Activated T-cell treated with anti-CD3 and anti-CD28 coated beads, Interleukin-2, amount 50 U/mL, for 1 hour (primary cell): Measurements from ENCODE around the gene FAM78A.
"Not testable (repeated sequence)": the region's sequence is repeated elsewhere in the genome, so short reads cannot be mapped to it uniquely, and the experiment has no call there.

ENCODE experiments used
- DNase-seq: peaks from one replicate; pipeline ENCODE4 v3.0.0-alpha.2; 2020

Gene FAM78A

GRCh38 chr9:131236161-131236560 is 40.1 kb downstream of the FAM78A start:
- DNase-seq = no peak

GRCh38 chr9:131235480-131235851 is 40.8 kb downstream of the FAM78A start:
- DNase-seq = no peak

GRCh38 chr9:131234799-131235479 is 41.4 kb downstream of the FAM78A start:
- DNase-seq = no peak

GRCh38 chr9:131233995-131234394 is 42.3 kb downstream of the FAM78A start:
- no peak for DNase-seq

- DNase-seq = no peak
Observed at GRCh38 chr9:131233556-131233955, 42.8 kb downstream of the FAM78A start.

GRCh38 chr9:131228988-131229387 is 47.3 kb downstream of the FAM78A start:
- no peak for DNase-seq

- DNase-seq = no peak
Observed at GRCh38 chr9:131227959-131228460, 48.3 kb downstream of the FAM78A start.

- DNase-seq = no peak
Observed at GRCh38 chr9:131227112-131227958, 49.0 kb downstream of the FAM78A start.

- no peak for DNase-seq
Observed at GRCh38 chr9:131226226-131226625, 50.1 kb downstream of the FAM78A start.

GRCh38 chr9:131222460-131222859 is 53.9 kb downstream of the FAM78A start:
- no peak for DNase-seq

- DNase-seq = no peak
Observed at GRCh38 chr9:131220485-131220884, 55.8 kb downstream of the FAM78A start.

- DNase-seq = no peak
Observed at GRCh38 chr9:131218370-131218769, 57.9 kb downstream of the FAM78A start.

GRCh38 chr9:131217331-131218031 is 58.8 kb downstream of the FAM78A start:
- no peak for DNase-seq

- DNase-seq = no peak
Observed at GRCh38 chr9:131216806-131217205, 59.5 kb downstream of the FAM78A start.

GRCh38 chr9:131214876-131215275 is 61.4 kb downstream of the FAM78A start:
- DNase-seq = no peak

- no peak for DNase-seq
Observed at GRCh38 chr9:131214286-131214856, 61.9 kb downstream of the FAM78A start.

- DNase-seq = not testable (repeated sequence)
Observed at GRCh38 chr9:131211920-131212319, 64.4 kb downstream of the FAM78A start.
